SK-MEL-5 (cell line): ENCODE data around the gene ISX. TPM values are rescaled to one million over a fixed set of nuclear protein-coding genes. Genes with fewer than 3 reads are reported as not detected.
"Not testable (repeated sequence)": the region's sequence is repeated elsewhere in the genome, so short reads cannot be mapped to it uniquely, and the experiment has no call there.

Experiments used
- DNase-seq: peaks from one replicate; pipeline ENCODE4 v3.0.0-alpha.2; 2016; ENCODE audit warnings: low read depth, low spot score
- in situ Hi-C: cut with HindIII; loops from 2 replicates; pipeline ENCODE4 v1.10.0; 2016; ENCODE audit warnings: low sequenced_read_pairs, high pct_unique_total_duplicates, low pct_unique_long_range_greater_than_20kb
- total RNA-seq: library from RNA; depleted of rRNA; stranded (reverse); fragments of >200 nt; shearing (Covaris generic); gene quantifications from 2 replicates; pipeline ENCODE4 v1.2.3, GENCODE V29; 2014

ISX gene
- total RNA-seq, 1 experiment from 2014 or later: not detected

GRCh38 chr22:35046744-35047462 is 19.1 kb upstream of the ISX start:
- in situ Hi-C loops: no loop called here
- DNase-seq: no peak

GRCh38 chr22:35050038-35050437 is 15.9 kb upstream of the ISX start:
- in situ Hi-C loops, DNase-seq: not testable (repeated sequence)

DNA sequence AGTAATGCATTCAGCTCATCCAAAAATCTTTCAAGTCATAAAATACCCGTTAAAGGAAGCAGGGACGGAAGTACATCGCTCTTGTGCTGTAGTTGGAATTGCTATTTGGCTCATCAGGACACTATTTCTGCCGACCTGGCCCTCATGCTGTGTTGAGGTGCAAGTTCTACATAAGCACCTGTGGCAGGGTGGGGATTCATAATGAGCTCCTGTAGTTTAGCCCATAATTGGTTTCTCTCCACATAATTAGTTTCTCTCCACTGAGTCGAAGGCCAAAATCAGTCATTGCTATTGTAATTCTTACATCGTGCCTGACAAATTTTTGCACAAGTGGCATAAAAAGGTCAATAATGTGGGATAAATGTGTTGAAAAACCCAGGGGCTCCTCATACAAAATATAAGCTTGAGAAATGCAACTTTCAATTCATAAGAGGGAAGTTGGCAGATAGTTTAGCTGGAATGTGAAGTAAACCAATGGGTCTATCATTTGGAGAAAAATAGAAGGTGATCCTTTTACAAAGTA is 14.9 kb upstream of the ISX start:
- in situ Hi-C loops: no loop called here
- DNase-seq: no peak

GRCh38 chr22:35051791-35052190 is 14.2 kb upstream of the ISX start:
- in situ Hi-C loops: no loop called here
- DNase-seq: no peak

GRCh38 chr22:35053060-35053835 is 12.7 kb upstream of the ISX start:
- DNase-seq: no peak
- in situ Hi-C loops: no loop called here

DNA sequence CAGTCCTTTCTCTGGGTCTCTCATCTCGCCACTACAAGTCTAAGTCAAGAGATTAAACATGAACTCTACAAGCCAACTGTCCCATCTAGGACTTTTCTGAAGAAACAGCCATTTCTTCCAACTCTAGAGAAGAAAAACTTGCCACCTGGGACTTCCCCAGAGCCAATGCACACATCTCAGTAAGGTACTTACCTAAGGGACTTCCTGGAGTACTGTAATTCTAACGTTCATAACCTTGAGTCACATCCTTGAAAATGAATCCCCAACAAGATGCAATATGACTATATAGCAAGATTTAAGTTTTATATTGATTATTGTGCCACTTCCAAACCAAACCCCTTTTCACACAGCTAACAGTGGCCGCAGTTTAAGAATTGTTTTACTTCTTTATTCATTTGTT is 11.9 kb upstream of the ISX start:
- DNase-seq: no peak
- in situ Hi-C loops: no loop called here

DNA sequence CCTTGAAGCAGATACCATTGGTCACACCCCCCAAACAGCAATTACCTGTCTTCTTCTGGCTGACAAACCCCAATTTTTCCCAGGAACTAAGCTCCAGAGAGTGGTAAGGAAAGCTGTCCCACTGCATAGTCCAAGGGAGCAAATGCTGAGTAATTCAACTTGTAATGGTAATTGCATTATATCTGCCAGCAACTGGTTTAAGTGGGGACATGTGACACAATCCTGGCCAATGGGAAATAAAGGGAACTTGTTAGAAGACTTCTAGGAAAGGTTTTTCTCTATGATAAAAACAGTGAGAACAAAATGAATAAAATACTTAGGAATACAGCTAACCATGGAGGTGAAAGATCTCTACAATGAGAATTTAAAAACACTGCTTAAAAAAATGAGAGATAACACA is 9.5 kb upstream of the ISX start:
- in situ Hi-C loops: no loop called here
- DNase-seq: no peak

GRCh38 chr22:35057155-35057554 is 8.8 kb upstream of the ISX start:
- no peak for DNase-seq
- in situ Hi-C loops: no loop called here

- in situ Hi-C loops: no loop called here
- DNase-seq: no peak
Measured at GRCh38 chr22:35059632-35060031, 6.3 kb upstream of the ISX start.

- peak; percentile 9 for DNase-seq
- in situ Hi-C loops: no loop called here
Measured at GRCh38 chr22:35064664-35065063, 1.3 kb upstream of the ISX start.

- in situ Hi-C loops: no loop called here
- no peak for DNase-seq
Measured at GRCh38 chr22:35065183-35065582, 775 bp upstream of the ISX start.

GRCh38 chr22:35066768-35067167 is 810 bp downstream of the ISX start:
- in situ Hi-C loops: no loop called here
- no peak for DNase-seq

GRCh38 chr22:35069541-35069940 is 3.6 kb downstream of the ISX start:
- in situ Hi-C loops: no loop called here
- DNase-seq: no peak

DNA sequence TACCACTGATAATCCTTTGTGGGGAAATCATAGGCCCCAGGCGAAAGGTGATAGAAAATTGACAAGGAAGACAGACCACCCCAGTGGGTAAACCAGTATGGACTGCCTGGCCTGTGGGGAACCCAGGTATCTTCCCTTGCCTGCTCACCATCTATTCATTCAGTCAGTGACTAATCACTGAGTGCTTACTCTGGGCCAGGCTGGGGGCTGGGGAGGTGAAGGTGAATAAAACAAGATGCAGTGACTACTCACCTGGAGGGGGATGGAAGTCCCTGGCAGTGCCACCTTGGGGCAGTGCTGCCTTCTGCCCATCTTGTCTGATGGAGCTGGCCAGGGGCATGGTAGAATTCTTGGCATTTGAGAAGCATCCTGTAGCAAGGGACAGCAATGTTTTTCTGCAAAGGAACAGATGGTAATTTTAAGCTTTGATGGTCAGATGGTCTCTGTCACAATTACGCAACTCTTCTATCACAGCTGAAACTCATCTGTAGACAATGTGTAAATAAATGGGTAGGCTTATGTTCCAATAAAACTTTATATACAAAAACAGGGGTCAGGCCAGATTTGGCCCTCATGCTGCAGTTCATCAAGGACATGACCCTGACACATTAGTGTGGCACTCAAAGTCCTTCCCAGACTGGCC is 4.6 kb downstream of the ISX start:
- in situ Hi-C loops: no loop called here
- DNase-seq: no peak

GRCh38 chr22:35071784-35072183 is 5.8 kb downstream of the ISX start:
- in situ Hi-C loops: no loop called here
- DNase-seq: no peak

- DNase-seq: no peak
- in situ Hi-C loops: no loop called here
Measured at GRCh38 chr22:35072925-35073324, 7.0 kb downstream of the ISX start.

GRCh38 chr22:35074583-35074982 is 8.6 kb downstream of the ISX start:
- in situ Hi-C loops: no loop called here

GRCh38 chr22:35076630-35077029 is 10.7 kb downstream of the ISX start:
- no peak for DNase-seq
- in situ Hi-C loops: no loop called here

More at GRCh38 chr22:35074583-35074982, 8.6 kb downstream of the ISX start:
- DNase-seq: no peak
